ENCODE results near the gene ADGRV1. TPM values are rescaled to one million over a fixed set of nuclear protein-coding genes. Genes with fewer than 3 reads are reported as not detected.

The ADGRV1 gene
- total and polyA plus RNA-seq, 9 of the 15 experiments (the other 6 are each of a cell fraction or from before 2014, with no cell fraction given), result 21.7 to 156 (median 58.2) TPM

DNA sequence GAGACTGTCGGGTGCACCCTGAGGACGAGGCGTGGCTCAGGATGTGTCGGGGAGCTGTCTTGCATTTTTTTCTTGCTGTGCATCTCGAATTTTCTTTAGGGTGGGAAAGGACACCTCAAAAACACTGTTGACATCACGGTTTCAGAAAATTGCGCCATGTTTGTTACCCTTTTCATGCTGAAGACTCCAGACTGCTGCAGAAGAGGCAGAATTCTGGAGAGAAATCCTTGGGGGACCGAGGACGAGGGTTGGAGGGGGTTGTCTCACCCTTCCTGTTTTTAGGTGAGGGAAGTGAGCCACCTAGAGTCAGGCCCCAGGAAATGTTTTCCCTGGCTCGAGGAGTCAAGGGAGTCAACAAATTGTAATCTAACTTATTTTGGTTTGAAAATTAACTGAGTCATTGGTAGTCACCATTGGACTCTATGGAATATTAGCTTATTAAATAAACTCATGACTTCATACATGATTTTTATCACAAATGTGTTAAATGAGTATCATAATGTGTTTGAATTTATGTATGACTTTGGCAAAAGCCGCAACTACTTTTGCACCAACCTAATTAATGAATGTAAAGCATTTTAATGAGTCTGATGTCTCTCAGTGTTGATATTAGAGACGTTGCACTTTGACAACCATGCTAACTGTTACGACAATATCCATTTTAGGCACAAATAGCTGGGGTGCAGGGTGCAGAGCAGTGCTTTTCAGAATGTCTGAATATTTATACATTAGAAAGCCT is 28.5 kb upstream of the ADGRV1 start (continued):
- 0 out of 2 replicates have a peak, but pooled peaks have one; percentile 26 for TF ChIP-seq FOSL1 (tag; conservative IDR thresholded peaks at IDR 0.05)
- TF ChIP-seq, protein P1, sequence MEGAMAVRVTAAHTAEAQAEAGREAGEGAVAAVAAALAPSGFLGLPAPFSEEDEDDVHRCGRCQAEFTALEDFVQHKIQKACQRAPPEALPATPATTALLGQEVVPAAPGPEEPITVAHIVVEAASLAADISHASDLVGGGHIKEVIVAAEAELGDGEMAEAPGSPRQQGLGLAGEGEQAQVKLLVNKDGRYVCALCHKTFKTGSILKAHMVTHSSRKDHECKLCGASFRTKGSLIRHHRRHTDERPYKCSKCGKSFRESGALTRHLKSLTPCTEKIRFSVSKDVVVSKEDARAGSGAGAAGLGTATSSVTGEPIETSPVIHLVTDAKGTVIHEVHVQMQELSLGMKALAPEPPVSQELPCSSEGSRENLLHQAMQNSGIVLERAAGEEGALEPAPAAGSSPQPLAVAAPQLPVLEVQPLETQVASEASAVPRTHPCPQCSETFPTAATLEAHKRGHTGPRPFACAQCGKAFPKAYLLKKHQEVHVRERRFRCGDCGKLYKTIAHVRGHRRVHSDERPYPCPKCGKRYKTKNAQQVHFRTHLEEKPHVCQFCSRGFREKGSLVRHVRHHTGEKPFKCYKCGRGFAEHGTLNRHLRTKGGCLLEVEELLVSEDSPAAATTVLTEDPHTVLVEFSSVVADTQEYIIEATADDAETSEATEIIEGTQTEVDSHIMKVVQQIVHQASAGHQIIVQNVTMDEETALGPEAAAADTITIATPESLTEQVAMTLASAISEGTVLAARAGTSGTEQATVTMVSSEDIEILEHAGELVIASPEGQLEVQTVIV (CRISPR knock-in tag; IDR thresholded peaks at IDR 0.05; ENCODE audit: borderline replicate concordance), result no peak
- TF ChIP-seq, protein P2, sequence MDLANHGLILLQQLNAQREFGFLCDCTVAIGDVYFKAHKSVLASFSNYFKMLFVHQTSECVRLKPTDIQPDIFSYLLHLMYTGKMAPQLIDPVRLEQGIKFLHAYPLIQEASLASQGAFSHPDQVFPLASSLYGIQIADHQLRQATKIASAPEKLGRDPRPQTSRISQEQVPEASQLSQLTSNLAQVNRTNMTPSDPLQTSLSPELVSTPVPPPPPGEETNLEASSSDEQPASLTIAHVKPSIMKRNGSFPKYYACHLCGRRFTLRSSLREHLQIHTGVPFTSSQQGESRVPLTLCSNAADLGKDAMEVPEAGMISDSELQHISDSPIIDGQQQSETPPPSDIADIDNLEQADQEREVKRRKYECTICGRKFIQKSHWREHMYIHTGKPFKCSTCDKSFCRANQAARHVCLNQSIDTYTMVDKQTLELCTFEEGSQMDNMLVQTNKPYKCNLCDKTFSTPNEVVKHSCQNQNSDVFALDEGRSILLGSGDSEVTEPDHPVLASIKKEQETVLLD (IDR thresholded peaks at IDR 0.05), result no peak
- TF ChIP-seq CREBBP (IDR thresholded peaks at IDR 0.05; ENCODE audit: low read depth, low read length), result no peak
- TF ChIP-seq, protein P3, sequence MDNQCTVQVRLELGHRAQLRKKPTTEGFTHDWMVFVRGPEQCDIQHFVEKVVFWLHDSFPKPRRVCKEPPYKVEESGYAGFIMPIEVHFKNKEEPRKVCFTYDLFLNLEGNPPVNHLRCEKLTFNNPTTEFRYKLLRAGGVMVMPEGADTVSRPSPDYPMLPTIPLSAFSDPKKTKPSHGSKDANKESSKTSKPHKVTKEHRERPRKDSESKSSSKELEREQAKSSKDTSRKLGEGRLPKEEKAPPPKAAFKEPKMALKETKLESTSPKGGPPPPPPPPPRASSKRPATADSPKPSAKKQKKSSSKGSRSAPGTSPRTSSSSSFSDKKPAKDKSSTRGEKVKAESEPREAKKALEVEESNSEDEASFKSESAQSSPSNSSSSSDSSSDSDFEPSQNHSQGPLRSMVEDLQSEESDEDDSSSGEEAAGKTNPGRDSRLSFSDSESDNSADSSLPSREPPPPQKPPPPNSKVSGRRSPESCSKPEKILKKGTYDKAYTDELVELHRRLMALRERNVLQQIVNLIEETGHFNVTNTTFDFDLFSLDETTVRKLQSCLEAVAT (IDR thresholded peaks at IDR 0.05), result no peak; a peak in 2 of 4 replicates
- TF ChIP-seq PML (IDR thresholded peaks at IDR 0.05; ENCODE audit: low read length), result no peak
- TF ChIP-seq CHD4 (IDR thresholded peaks at IDR 0.05; ENCODE audit: insufficient read depth, insufficient replicate concordance, low read depth, low read length, poor library complexity, severe bottlenecking), result no peak
- peak; percentile 51; the same call in 1 of the 2 replicates for TF ChIP-seq TOE1 (IDR thresholded peaks at IDR 0.05; ENCODE audit: borderline replicate concordance)
- no peak for TF ChIP-seq TOE1 (CRISPR knock-in tag; IDR thresholded peaks at IDR 0.05; ENCODE audit: borderline replicate concordance, low read depth)
- no peak for TF ChIP-seq MTA3 (IDR thresholded peaks at IDR 0.05; ENCODE audit: borderline replicate concordance)
- TF ChIP-seq ZNF444 (CRISPR knock-in tag; IDR thresholded peaks at IDR 0.05), result no peak
- TF ChIP-seq HDAC3 (IDR thresholded peaks at IDR 0.05; ENCODE audit: borderline replicate concordance, partially characterized antibody), result no peak
- no peak for TF ChIP-seq ZNF551 (CRISPR knock-in tag; IDR thresholded peaks at IDR 0.05)
- 0 out of 2 replicates have a peak, but pooled peaks have one; percentile 1 for TF ChIP-seq GABPB1 (CRISPR knock-in tag; IDR thresholded peaks at IDR 0.05)
- TF ChIP-seq RBBP5 (IDR thresholded peaks at IDR 0.05; ENCODE audit: borderline replicate concordance, insufficient read depth, low read length, poor library complexity, severe bottlenecking), result no peak
- TF ChIP-seq, protein P4, sequence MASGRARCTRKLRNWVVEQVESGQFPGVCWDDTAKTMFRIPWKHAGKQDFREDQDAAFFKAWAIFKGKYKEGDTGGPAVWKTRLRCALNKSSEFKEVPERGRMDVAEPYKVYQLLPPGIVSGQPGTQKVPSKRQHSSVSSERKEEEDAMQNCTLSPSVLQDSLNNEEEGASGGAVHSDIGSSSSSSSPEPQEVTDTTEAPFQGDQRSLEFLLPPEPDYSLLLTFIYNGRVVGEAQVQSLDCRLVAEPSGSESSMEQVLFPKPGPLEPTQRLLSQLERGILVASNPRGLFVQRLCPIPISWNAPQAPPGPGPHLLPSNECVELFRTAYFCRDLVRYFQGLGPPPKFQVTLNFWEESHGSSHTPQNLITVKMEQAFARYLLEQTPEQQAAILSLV (tag; IDR thresholded peaks at IDR 0.05), result no peak
- TF ChIP-seq, protein P5, sequence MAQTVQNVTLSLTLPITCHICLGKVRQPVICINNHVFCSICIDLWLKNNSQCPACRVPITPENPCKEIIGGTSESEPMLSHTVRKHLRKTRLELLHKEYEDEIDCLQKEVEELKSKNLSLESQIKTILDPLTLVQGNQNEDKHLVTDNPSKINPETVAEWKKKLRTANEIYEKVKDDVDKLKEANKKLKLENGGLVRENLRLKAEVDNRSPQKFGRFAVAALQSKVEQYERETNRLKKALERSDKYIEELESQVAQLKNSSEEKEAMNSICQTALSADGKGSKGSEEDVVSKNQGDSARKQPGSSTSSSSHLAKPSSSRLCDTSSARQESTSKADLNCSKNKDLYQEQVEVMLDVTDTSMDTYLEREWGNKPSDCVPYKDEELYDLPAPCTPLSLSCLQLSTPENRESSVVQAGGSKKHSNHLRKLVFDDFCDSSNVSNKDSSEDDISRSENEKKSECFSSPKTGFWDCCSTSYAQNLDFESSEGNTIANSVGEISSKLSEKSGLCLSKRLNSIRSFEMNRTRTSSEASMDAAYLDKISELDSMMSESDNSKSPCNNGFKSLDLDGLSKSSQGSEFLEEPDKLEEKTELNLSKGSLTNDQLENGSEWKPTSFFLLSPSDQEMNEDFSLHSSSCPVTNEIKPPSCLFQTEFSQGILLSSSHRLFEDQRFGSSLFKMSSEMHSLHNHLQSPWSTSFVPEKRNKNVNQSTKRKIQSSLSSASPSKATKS (CRISPR knock-in tag; IDR thresholded peaks at IDR 0.05), result no peak
- no peak for TF ChIP-seq ZC3H8 (IDR thresholded peaks at IDR 0.05)
- TF ChIP-seq SREBF2 (CRISPR knock-in tag; IDR thresholded peaks at IDR 0.05), result no peak

Measured in K562 (cell line).